HEK293 (cell line): ENCODE measurements around the gene CENPN.

Experiments
- ATF2 ChIP-seq: fragments of 450-650 bp; formaldehyde crosslinking; IDR thresholded peaks from 2 replicates; pipeline ENCODE4 v1.5.1; 2016; ENCODE audit warnings: missing biosample characterization, missing genetic modification characterization, low read depth
- CTCF ChIP-seq: fragments of 450-650 bp; formaldehyde crosslinking; IDR thresholded peaks from 2 replicates; pipeline ENCODE4 v1.5.1; 2016; ENCODE audit warnings: missing biosample characterization, missing genetic modification characterization
- EGR2 ChIP-seq: fragments of 450-650 bp; formaldehyde crosslinking; IDR thresholded peaks from 2 replicates; pipeline ENCODE4 v1.5.1; 2016; ENCODE audit warnings: low read depth, missing biosample characterization, missing genetic modification characterization
- HIC1 ChIP-seq: fragments of 450-650 bp; formaldehyde crosslinking; IDR thresholded peaks from 2 replicates; pipeline ENCODE4 v1.5.1; 2016; ENCODE audit warnings: missing biosample characterization, missing genetic modification characterization
- PRDM1 ChIP-seq: fragments of 450-650 bp; formaldehyde crosslinking; IDR thresholded peaks from 2 replicates; pipeline ENCODE4; 2016; ENCODE audit warnings: missing biosample characterization, missing genetic modification characterization
- REPIN1 ChIP-seq: fragments of 450-650 bp; formaldehyde crosslinking; IDR thresholded peaks from 2 replicates; pipeline ENCODE4 v1.5.1; 2017; ENCODE audit warnings: missing biosample characterization, missing genetic modification characterization, low read depth
- SALL2 ChIP-seq: fragments of 450-650 bp; formaldehyde crosslinking; IDR thresholded peaks from 2 replicates; pipeline ENCODE4 v1.5.0; 2017; ENCODE audit warnings: missing biosample characterization, mild to moderate bottlenecking, missing genetic modification characterization, borderline replicate concordance
- SETDB1 ChIP-seq: IDR thresholded peaks from one replicate; pipeline ENCODE4 v1.6.1; 2017; ENCODE audit warnings: mild to moderate bottlenecking, low read length, moderate library complexity, mixed read lengths; ENCODE audit not compliant: insufficient read length
- SP2 ChIP-seq: fragments of 450-650 bp; formaldehyde crosslinking; IDR thresholded peaks from 2 replicates; pipeline ENCODE4 v1.5.1; 2016; ENCODE audit warnings: missing biosample characterization, missing genetic modification characterization
- WT1 ChIP-seq: fragments of 450-650 bp; formaldehyde crosslinking; IDR thresholded peaks from 2 replicates; pipeline ENCODE4 v1.5.1; 2016; ENCODE audit warnings: missing biosample characterization, missing genetic modification characterization
- ZBTB20 ChIP-seq: fragments of 450-650 bp; formaldehyde crosslinking; IDR thresholded peaks from 2 replicates; pipeline ENCODE4 v1.5.1; 2016; ENCODE audit warnings: missing biosample characterization, missing genetic modification characterization
- ZBTB21 ChIP-seq: fragments of 450-650 bp; formaldehyde crosslinking; IDR thresholded peaks from 2 replicates; pipeline ENCODE4 v1.5.1; 2017; ENCODE audit warnings: missing biosample characterization, missing genetic modification characterization
- ZBTB6 ChIP-seq: fragments of 450-650 bp; formaldehyde crosslinking; IDR thresholded peaks from 2 replicates; pipeline ENCODE4 v1.5.1; 2017; ENCODE audit warnings: missing biosample characterization, missing genetic modification characterization
- ZBTB7A ChIP-seq: fragments of 450-650 bp; formaldehyde crosslinking; IDR thresholded peaks from 2 replicates; pipeline ENCODE4 v1.5.1; 2016; ENCODE audit warnings: low read depth, missing biosample characterization, missing genetic modification characterization
- ZFHX2 ChIP-seq: fragments of 450-650 bp; formaldehyde crosslinking; conservative IDR thresholded peaks from 2 replicates; pipeline ENCODE4 v1.5.1; 2016; ENCODE audit warnings: missing biosample characterization, missing genetic modification characterization
- ZFP3 ChIP-seq: fragments of 450-650 bp; formaldehyde crosslinking; IDR thresholded peaks from 2 replicates; pipeline ENCODE4 v1.5.1; 2016; ENCODE audit warnings: low read depth, missing biosample characterization, missing genetic modification characterization
- ZFP69B ChIP-seq: fragments of 450-650 bp; formaldehyde crosslinking; IDR thresholded peaks from 2 replicates; pipeline ENCODE4 v1.5.1; 2016; ENCODE audit warnings: missing biosample characterization, missing genetic modification characterization
- ZNF10 ChIP-seq: fragments of 450-650 bp; formaldehyde crosslinking; IDR thresholded peaks from 2 replicates; pipeline ENCODE4 v1.5.1; 2017; ENCODE audit warnings: missing biosample characterization, missing genetic modification characterization
- ZNF169 ChIP-seq: fragments of 450-650 bp; formaldehyde crosslinking; IDR thresholded peaks from 2 replicates; pipeline ENCODE4 v1.5.1; 2016; ENCODE audit warnings: missing biosample characterization, missing genetic modification characterization
- ZNF280C ChIP-seq: fragments of 450-650 bp; formaldehyde crosslinking; IDR thresholded peaks from 2 replicates; pipeline ENCODE4 v1.5.1; 2016; ENCODE audit warnings: missing biosample characterization, missing genetic modification characterization
- ZNF366 ChIP-seq: fragments of 450-650 bp; formaldehyde crosslinking; conservative IDR thresholded peaks from 2 replicates; pipeline ENCODE4 v1.5.1; 2016; ENCODE audit warnings: missing biosample characterization, missing genetic modification characterization
- ZNF391 ChIP-seq: fragments of 450-650 bp; formaldehyde crosslinking; IDR thresholded peaks from 2 replicates; pipeline ENCODE4 v1.5.1; 2016; ENCODE audit warnings: low read depth, missing biosample characterization, missing genetic modification characterization, borderline replicate concordance
- ZNF510 ChIP-seq: fragments of 450-650 bp; formaldehyde crosslinking; IDR thresholded peaks from 2 replicates; pipeline ENCODE4 v1.5.1; 2018; ENCODE audit warnings: mild to moderate bottlenecking, missing genetic modification characterization, missing biosample characterization; ENCODE audit not compliant: insufficient replicate concordance
- ZNF513 ChIP-seq: fragments of 450-650 bp; IDR thresholded peaks from 2 replicates; pipeline ENCODE4 v1.5.1; 2018; ENCODE audit warnings: missing biosample characterization, missing genetic modification characterization
- ZNF580 ChIP-seq: fragments of 450-650 bp; formaldehyde crosslinking; IDR thresholded peaks from 2 replicates; pipeline ENCODE4 v1.5.1; 2016; ENCODE audit warnings: missing biosample characterization, missing genetic modification characterization
- ZNF692 ChIP-seq: fragments of 450-650 bp; formaldehyde crosslinking; IDR thresholded peaks from 2 replicates; pipeline ENCODE4 v1.5.1; 2016; ENCODE audit warnings: missing biosample characterization, missing genetic modification characterization

CENPN gene

GRCh38 chr16:81006813-81007695 lies at the start of gene CENPN, which contains the start of gene CMC2 (continued):
- TF ChIP-seq ZBTB20 (tag by site-specific recombination) (peak; percentile 90; the same call in 1 of the 2 replicates), ZFHX2 (tag by site-specific recombination) (peak; percentile 87), CTCF (tag by site-specific recombination) (peak; percentile 93), ZFP69B (tag by site-specific recombination) (0 out of 2 replicates have a peak, but pooled peaks have one; percentile 47), SP2 (tag by site-specific recombination) (peak; percentile 84), WT1 (tag by site-specific recombination) (no peak; the same call in none of the 2 replicates), ZNF513 (tag by site-specific recombination) (no peak), ZNF692 (tag by site-specific recombination) (peak; percentile 77), ZNF510 (tag by site-specific recombination) (no peak), PRDM1 (no peak), HIC1 (tag by site-specific recombination) (peak; percentile 49; the same call in 1 of the 2 replicates), REPIN1 (tag by site-specific recombination) (no peak; the same call in 1 of the 2 replicates), SALL2 (tag by site-specific recombination) (no peak), EGR2 (peak; percentile 83), ZNF391 (tag by site-specific recombination) (peak; percentile 82; the same call in 1 of the 2 replicates), SETDB1 (no peak), ZNF366 (tag by site-specific recombination) (peak; percentile 32; the same call in 1 of the 2 replicates), ZBTB21 (tag by site-specific recombination) (peak; percentile 98), ATF2 (tag by site-specific recombination) (peak; percentile 98), ZNF169 (tag by site-specific recombination) (no peak), ZBTB7A (tag by site-specific recombination) (0 out of 2 replicates have a peak, but pooled peaks have one; percentile 39), ZFP3 (no peak), ZBTB6 (tag by site-specific recombination) (no peak), ZNF10 (tag by site-specific recombination) (peak; percentile 66; the same call in 1 of the 2 replicates), ZNF280C (tag by site-specific recombination) (no peak), ZNF580 (tag by site-specific recombination) (peak; percentile 67)
